ENCODE measurements around the gene MTHFD2.

The MTHFD2 gene

GRCh38 chr2:74259733-74260132 is 61.3 kb downstream of the MTHFD2 start:
- no peak for TF ChIP-seq CTCF (IDR thresholded peaks at IDR 0.05; ENCODE audit: control insufficient read depth, extremely low read depth, insufficient read depth)
- H3K4me3 ChIP-seq (ENCODE audit: low read depth, low read length): no peak overlapping the region
- DNase-seq (ENCODE audit: low read depth): no peak

GRCh38 chr2:74260495-74260894 is 62.1 kb downstream of the MTHFD2 start:
- no peak for TF ChIP-seq CTCF (IDR thresholded peaks at IDR 0.05; ENCODE audit: control insufficient read depth, extremely low read depth, insufficient read depth)
- H3K4me3 ChIP-seq (ENCODE audit: low read depth, low read length): no peak overlapping the region
- no peak for DNase-seq (ENCODE audit: low read depth)

- no peak overlapping the region for H3K4me3 ChIP-seq (ENCODE audit: low read depth, low read length)
- DNase-seq (ENCODE audit: low read depth): no peak
- TF ChIP-seq CTCF (IDR thresholded peaks at IDR 0.05; ENCODE audit: control insufficient read depth, extremely low read depth, insufficient read depth): peak; percentile 48
Measured at GRCh38 chr2:74261204-74261864, 62.9 kb downstream of the MTHFD2 start.

- H3K4me3 ChIP-seq (ENCODE audit: low read depth, low read length): no peak overlapping the region
- TF ChIP-seq CTCF (IDR thresholded peaks at IDR 0.05; ENCODE audit: control insufficient read depth, extremely low read depth, insufficient read depth): no peak
- no peak for DNase-seq (ENCODE audit: low read depth)
Measured at GRCh38 chr2:74262681-74263080, 64.3 kb downstream of the MTHFD2 start.

- H3K4me3 ChIP-seq (ENCODE audit: low read depth, low read length): no peak overlapping the region
- TF ChIP-seq CTCF (IDR thresholded peaks at IDR 0.05; ENCODE audit: control insufficient read depth, extremely low read depth, insufficient read depth): no peak
- no peak for DNase-seq (ENCODE audit: low read depth)
Measured at GRCh38 chr2:74264281-74264680, 65.9 kb downstream of the MTHFD2 start.

GRCh38 chr2:74267068-74267467 is 68.7 kb downstream of the MTHFD2 start:
- TF ChIP-seq CTCF (IDR thresholded peaks at IDR 0.05; ENCODE audit: control insufficient read depth, extremely low read depth, insufficient read depth): peak; percentile 51
- no peak for DNase-seq (ENCODE audit: low read depth)
- H3K4me3 ChIP-seq (ENCODE audit: low read depth, low read length): no peak overlapping the region

Measured in LNCaP clone FGC (cell line).